Activated naive CD8-positive, alpha-beta T cell treated with anti-CD3 and anti-CD28 coated beads for 36 hours (primary cell): ENCODE results near the gene LIMD2. TPM values are rescaled to one million over a fixed set of nuclear protein-coding genes. Genes with fewer than 3 reads are reported as not detected.

Source experiments
- DNase-seq: peaks from one replicate; pipeline ENCODE4 v3.0.0; 2021
- H3K27ac Mint-ChIP-seq: one replicate; pipeline ENCODE4 v1.8.0; 2022; ENCODE audit warnings: mild to moderate bottlenecking, moderate library complexity, mixed read lengths
- H3K27me3 Mint-ChIP-seq: one replicate; pipeline ENCODE4 v1.8.0; 2022; ENCODE audit warnings: mild to moderate bottlenecking, mixed read lengths
- H3K36me3 Mint-ChIP-seq: one replicate; pipeline ENCODE4 v1.8.0; 2021; ENCODE audit warnings: mild to moderate bottlenecking, mixed read lengths
- H3K4me1 Mint-ChIP-seq: one replicate; pipeline ENCODE4 v1.8.0; 2021; ENCODE audit warnings: mixed read lengths
- H3K4me3 Mint-ChIP-seq: one replicate; pipeline ENCODE4 v1.8.0; 2022; ENCODE audit warnings: mild to moderate bottlenecking, moderate library complexity, mixed read lengths
- H3K9me3 Mint-ChIP-seq: one replicate; pipeline ENCODE4 v1.8.0; 2022; ENCODE audit warnings: mixed read lengths
- total RNA-seq, 2 experiments: library from RNA; stranded (reverse); gene quantifications; one replicate each; pipeline ENCODE4 v1.2.3, GENCODE V29; 2021

The LIMD2 gene
- total RNA-seq, 2 experiments from 2014 or later: 173 to 179 TPM

- Mint-ChIP-seq H3K4me1 (peaks cover 55% of the 10 kb centered on the region), H3K36me3 (peaks cover 36% of the 10 kb centered on the region), H3K27ac (peak overlapping the region; percentile 94), H3K27me3 (no peaks in the 10 kb centered on the region), H3K9me3 (no peaks in the 10 kb centered on the region), H3K4me3 (peak overlapping the region; percentile 43)
- DNase-seq: no peak
Observed at GRCh38 chr17:63694950-63695773, 4.8 kb downstream of the LIMD2 start.

DNA sequence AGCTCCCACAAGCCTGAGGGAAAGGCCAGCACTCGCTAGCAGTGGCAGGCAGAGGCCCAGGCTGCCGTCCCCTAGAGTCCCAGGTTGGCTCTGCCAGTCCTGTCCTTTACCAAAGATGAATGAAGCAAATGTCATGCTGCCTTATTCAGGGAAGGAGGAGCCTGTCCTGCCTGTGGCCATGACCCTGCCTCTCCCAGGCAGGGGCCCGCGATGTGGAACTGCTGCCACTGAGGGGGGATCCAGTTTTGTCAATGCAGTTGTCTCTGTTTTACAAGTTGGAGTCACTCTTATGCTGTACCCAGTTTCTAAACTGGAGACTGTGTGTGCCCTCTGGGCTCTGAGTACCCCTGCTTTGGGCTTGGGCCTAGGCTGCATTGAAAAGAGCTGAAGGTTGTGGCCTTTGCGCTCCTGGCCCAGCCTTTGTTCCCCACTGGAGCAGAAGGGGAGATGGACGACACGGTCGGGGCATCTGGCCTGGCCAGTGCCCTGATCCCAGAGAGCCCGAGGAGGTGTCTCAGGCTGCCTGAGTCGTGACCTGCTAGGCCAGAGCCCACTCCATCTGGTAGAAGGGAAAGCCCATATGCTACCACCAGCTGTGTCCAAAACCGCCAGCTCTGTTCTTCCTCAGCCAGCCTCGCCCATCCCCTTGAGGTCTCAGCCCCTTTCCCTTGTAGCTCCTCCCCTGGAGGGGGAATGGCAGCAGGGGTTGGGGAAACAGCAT is 5.5 kb downstream of the LIMD2 start:
- H3K27ac Mint-ChIP-seq: peak overlapping the region; percentile 94
- no peaks in the 10 kb centered on the region for H3K9me3 Mint-ChIP-seq
- H3K4me3 Mint-ChIP-seq: peak overlapping the region; percentile 43
- peaks cover 36% of the 10 kb centered on the region for H3K36me3 Mint-ChIP-seq
- no peaks in the 10 kb centered on the region for H3K27me3 Mint-ChIP-seq
- no peak for DNase-seq
- peaks cover 55% of the 10 kb centered on the region for H3K4me1 Mint-ChIP-seq

- peak overlapping the region; percentile 7 for H3K4me3 Mint-ChIP-seq
- no peak for DNase-seq
- H3K9me3 Mint-ChIP-seq: no peaks in the 10 kb centered on the region
- peak overlapping the region; percentile 94 for H3K27ac Mint-ChIP-seq
- peaks cover 55% of the 10 kb centered on the region for H3K4me1 Mint-ChIP-seq
- no peaks in the 10 kb centered on the region for H3K27me3 Mint-ChIP-seq
- H3K36me3 Mint-ChIP-seq: peaks cover 32% of the 10 kb centered on the region
Observed at GRCh38 chr17:63693411-63694113, 6.4 kb downstream of the LIMD2 start.

DNA sequence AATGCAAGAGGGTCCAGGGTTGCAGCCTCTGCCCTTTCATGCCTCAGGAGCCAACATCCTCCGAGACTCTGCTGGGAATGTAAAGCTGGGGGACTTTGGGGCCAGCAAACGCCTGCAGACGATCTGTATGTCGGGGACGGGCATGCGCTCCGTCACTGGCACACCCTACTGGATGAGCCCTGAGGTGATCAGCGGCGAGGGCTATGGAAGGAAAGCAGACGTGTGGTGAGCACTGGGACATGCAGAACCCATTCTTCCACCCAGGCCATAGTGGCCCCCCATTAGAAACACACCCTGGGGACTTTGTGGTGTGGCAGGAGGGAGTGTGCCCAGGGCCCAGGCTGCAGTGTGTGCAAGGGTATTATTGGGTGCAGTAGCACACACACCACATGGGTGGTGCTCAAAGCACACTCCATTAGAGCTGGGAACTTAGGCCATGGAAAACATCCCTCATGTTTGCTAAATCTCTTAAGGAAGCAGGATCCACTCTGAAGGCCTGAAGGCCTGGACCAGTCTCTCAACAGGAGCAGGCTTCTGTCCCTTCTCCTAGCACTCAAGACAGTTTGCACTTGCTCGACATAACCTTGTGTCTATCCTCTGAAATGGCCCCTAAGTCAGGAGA is 7.6 kb downstream of the LIMD2 start:
- DNase-seq: no peak
- H3K4me1 Mint-ChIP-seq: peaks cover 49% of the 10 kb centered on the region
- peaks cover 27% of the 10 kb centered on the region for H3K36me3 Mint-ChIP-seq
- no peak overlapping the region for H3K4me3 Mint-ChIP-seq
- peak overlapping the region; percentile 32 for H3K27ac Mint-ChIP-seq
- H3K27me3 Mint-ChIP-seq: no peaks in the 10 kb centered on the region
- no peaks in the 10 kb centered on the region for H3K9me3 Mint-ChIP-seq

- H3K9me3 Mint-ChIP-seq: no peaks in the 10 kb centered on the region
- no peaks in the 10 kb centered on the region for H3K27me3 Mint-ChIP-seq
- no peak overlapping the region for H3K4me3 Mint-ChIP-seq
- no peak overlapping the region for H3K27ac Mint-ChIP-seq
- H3K4me1 Mint-ChIP-seq: peaks cover 31% of the 10 kb centered on the region
- no peak for DNase-seq
- H3K36me3 Mint-ChIP-seq: peaks cover 6% of the 10 kb centered on the region
Observed at GRCh38 chr17:63689479-63689878, 10.4 kb downstream of the LIMD2 start.

GRCh38 chr17:63688396-63689020 is 11.4 kb downstream of the LIMD2 start:
- no peaks in the 10 kb centered on the region for H3K9me3 Mint-ChIP-seq
- no peaks in the 10 kb centered on the region for H3K27me3 Mint-ChIP-seq
- no peak overlapping the region for H3K27ac Mint-ChIP-seq
- H3K4me3 Mint-ChIP-seq: no peak overlapping the region
- peaks cover 23% of the 10 kb centered on the region for H3K4me1 Mint-ChIP-seq
- DNase-seq: no peak
- H3K36me3 Mint-ChIP-seq: peaks cover 6% of the 10 kb centered on the region

GRCh38 chr17:63686138-63686685 is 13.7 kb downstream of the LIMD2 start:
- Mint-ChIP-seq H3K27me3 (no peaks in the 10 kb centered on the region), H3K4me3 (no peak overlapping the region), H3K9me3 (no peaks in the 10 kb centered on the region), H3K36me3 (peaks cover 7% of the 10 kb centered on the region), H3K4me1 (peaks cover 12% of the 10 kb centered on the region), H3K27ac (peak overlapping the region; percentile 54)
- no peak for DNase-seq

DNA sequence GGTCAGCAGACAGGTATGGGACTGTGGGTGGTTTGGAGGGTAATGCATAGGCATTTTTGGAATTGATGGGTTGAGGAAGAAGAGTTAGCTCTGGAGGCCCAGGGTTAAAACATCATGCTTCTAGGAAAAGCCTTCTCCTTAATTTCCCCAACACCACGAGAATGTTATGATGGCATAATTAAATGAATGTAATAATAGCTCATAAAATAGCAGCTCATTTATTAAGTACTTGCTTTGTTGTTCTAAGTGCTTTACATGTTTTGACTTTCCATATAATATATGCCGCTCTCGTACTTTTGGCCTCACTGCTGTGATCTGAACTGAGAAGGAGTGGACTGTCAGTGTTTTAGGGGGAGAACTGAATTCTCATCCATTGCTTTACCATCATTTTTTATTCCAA is 14.3 kb downstream of the LIMD2 start:
- H3K36me3 Mint-ChIP-seq: peaks cover 7% of the 10 kb centered on the region
- H3K27me3 Mint-ChIP-seq: no peaks in the 10 kb centered on the region
- peaks cover 11% of the 10 kb centered on the region for H3K4me1 Mint-ChIP-seq
- H3K27ac Mint-ChIP-seq: no peak overlapping the region
- DNase-seq: no peak
- no peak overlapping the region for H3K4me3 Mint-ChIP-seq
- no peaks in the 10 kb centered on the region for H3K9me3 Mint-ChIP-seq

GRCh38 chr17:63685041-63685440 is 14.9 kb downstream of the LIMD2 start:
- Mint-ChIP-seq H3K4me3 (no peak overlapping the region), H3K27me3 (no peaks in the 10 kb centered on the region), H3K9me3 (no peaks in the 10 kb centered on the region), H3K27ac (no peak overlapping the region), H3K4me1 (peaks cover 15% of the 10 kb centered on the region), H3K36me3 (peaks cover 7% of the 10 kb centered on the region)
- no peak for DNase-seq

GRCh38 chr17:63682981-63683380 is 16.9 kb downstream of the LIMD2 start:
- no peaks in the 10 kb centered on the region for H3K27me3 Mint-ChIP-seq
- no peaks in the 10 kb centered on the region for H3K9me3 Mint-ChIP-seq
- H3K4me3 Mint-ChIP-seq: no peak overlapping the region
- peaks cover 18% of the 10 kb centered on the region for H3K4me1 Mint-ChIP-seq
- H3K27ac Mint-ChIP-seq: no peak overlapping the region
- H3K36me3 Mint-ChIP-seq: peaks cover 6% of the 10 kb centered on the region
- DNase-seq: no peak

GRCh38 chr17:63682441-63682840 is 17.5 kb downstream of the LIMD2 start:
- H3K36me3 Mint-ChIP-seq: peaks cover 5% of the 10 kb centered on the region
- H3K27ac Mint-ChIP-seq: no peak overlapping the region
- H3K9me3 Mint-ChIP-seq: no peaks in the 10 kb centered on the region
- no peak for DNase-seq
- H3K4me1 Mint-ChIP-seq: peaks cover 18% of the 10 kb centered on the region
- H3K27me3 Mint-ChIP-seq: no peaks in the 10 kb centered on the region
- no peak overlapping the region for H3K4me3 Mint-ChIP-seq

- Mint-ChIP-seq H3K9me3 (no peaks in the 10 kb centered on the region), H3K4me1 (peaks cover 17% of the 10 kb centered on the region), H3K36me3 (peaks cover 5% of the 10 kb centered on the region), H3K27ac (no peak overlapping the region), H3K4me3 (no peak overlapping the region), H3K27me3 (no peaks in the 10 kb centered on the region)
- no peak for DNase-seq
Observed at GRCh38 chr17:63681530-63681929, 18.4 kb downstream of the LIMD2 start.

GRCh38 chr17:63680700-63681099 is 19.2 kb downstream of the LIMD2 start:
- Mint-ChIP-seq H3K36me3 (peaks cover 5% of the 10 kb centered on the region), H3K27me3 (no peaks in the 10 kb centered on the region), H3K9me3 (no peaks in the 10 kb centered on the region), H3K4me1 (peaks cover 16% of the 10 kb centered on the region), H3K27ac (no peak overlapping the region), H3K4me3 (no peak overlapping the region)
- no peak for DNase-seq

DNA sequence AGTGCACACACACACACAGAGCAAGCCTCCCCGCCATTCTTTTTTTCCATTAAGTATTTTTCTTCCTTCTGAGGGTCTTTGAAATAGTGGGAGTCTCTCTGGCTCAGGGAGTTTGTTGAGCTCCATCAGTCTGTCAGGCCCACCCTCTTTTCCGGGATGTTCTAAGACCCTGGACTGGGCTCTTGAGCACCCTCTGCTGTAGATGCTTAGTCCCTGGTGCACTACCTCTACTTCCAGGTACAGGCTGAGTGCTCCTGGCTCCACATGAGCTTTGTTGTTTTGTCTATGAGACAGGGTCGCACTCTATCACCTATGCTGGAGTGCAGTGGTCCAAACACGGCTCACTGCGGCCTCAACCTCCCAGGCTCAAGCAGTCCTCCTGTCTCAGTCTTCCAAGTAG is 20.7 kb downstream of the LIMD2 start:
- H3K27me3 Mint-ChIP-seq: no peaks in the 10 kb centered on the region
- no peak overlapping the region for H3K4me3 Mint-ChIP-seq
- no peaks in the 10 kb centered on the region for H3K9me3 Mint-ChIP-seq
- peaks cover 26% of the 10 kb centered on the region for H3K4me1 Mint-ChIP-seq
- DNase-seq: no peak
- H3K27ac Mint-ChIP-seq: no peak overlapping the region
- H3K36me3 Mint-ChIP-seq: peaks cover 5% of the 10 kb centered on the region
